ENCODE measurements around the gene TMEM271.

TMEM271 gene

GRCh38 chr4:581753-582361 lies 5.8 kb upstream of the TMEM271 start:
- no peak overlapping the region for H3K4me3 ChIP-seq
- H3K27ac ChIP-seq: no peak overlapping the region

GRCh38 chr4:581181-581580 lies 5.1 kb upstream of the TMEM271 start:
- H3K27ac ChIP-seq: no peak overlapping the region
- H3K4me3 ChIP-seq: no peak overlapping the region

GRCh38 chr4:579543-580175 lies 3.6 kb upstream of the TMEM271 start:
- H3K4me3 ChIP-seq: no peak overlapping the region
- H3K27ac ChIP-seq: no peak overlapping the region

GRCh38 chr4:578451-579443 lies 2.7 kb upstream of the TMEM271 start:
- no peak overlapping the region for H3K27ac ChIP-seq
- no peak overlapping the region for H3K4me3 ChIP-seq

- no peak overlapping the region for H3K27ac ChIP-seq
- H3K4me3 ChIP-seq: peak overlapping the region in 2 of 7 experiments; percentile 1 to 10
These were observed 1.7 kb upstream of the TMEM271 start for GRCh38 chr4:577499-578450.

GRCh38 chr4:576991-577498 lies 950 bp upstream of the TMEM271 start:
- Histone ChIP-seq H3K27ac (no peak overlapping the region), H3K4me3 (peak overlapping the region in 2 of 7 experiments; percentile 1 to 10)

- peak overlapping the region in 3 of 7 experiments; percentile 8 to 40 (median 14) for H3K4me3 ChIP-seq
- peak overlapping the region in 1 of 21 experiments; percentile 57 for H3K27ac ChIP-seq
These were observed 584 bp downstream of the TMEM271 start for GRCh38 chr4:575281-576141.

GRCh38 chr4:574346-575161 lies 1.5 kb downstream of the TMEM271 start:
- H3K4me3 ChIP-seq: peak overlapping the region in 2 of 7 experiments; percentile 10 to 22

GRCh38 chr4:573122-573892 lies 2.8 kb downstream of the TMEM271 start:
- no peak overlapping the region for H3K4me3 ChIP-seq
- no peak overlapping the region for H3K27ac ChIP-seq

More at GRCh38 chr4:574346-575161, 1.5 kb downstream of the TMEM271 start:
- peak overlapping the region in 1 of 21 experiments; percentile 42 for H3K27ac ChIP-seq

- Histone ChIP-seq H3K27ac (no peak overlapping the region), H3K4me3 (no peak overlapping the region)
These were observed 3.5 kb downstream of the TMEM271 start for GRCh38 chr4:572594-572993.

- Histone ChIP-seq H3K27ac (no peak overlapping the region), H3K4me3 (no peak overlapping the region)
These were observed 4.1 kb downstream of the TMEM271 start for GRCh38 chr4:571838-572572.

- Histone ChIP-seq H3K4me3 (no peak overlapping the region), H3K27ac (no peak overlapping the region)
These were observed 5.3 kb downstream of the TMEM271 start for GRCh38 chr4:570754-571153.

GRCh38 chr4:569958-570667 lies 6.0 kb downstream of the TMEM271 start:
- H3K27ac ChIP-seq: no peak overlapping the region
- no peak overlapping the region for H3K4me3 ChIP-seq

GRCh38 chr4:568962-569361 lies 7.1 kb downstream of the TMEM271 start:
- H3K4me3 ChIP-seq: no peak overlapping the region
- no peak overlapping the region for H3K27ac ChIP-seq

GRCh38 chr4:568351-568652 lies 7.8 kb downstream of the TMEM271 start:
- H3K27ac ChIP-seq: no peak overlapping the region

More at GRCh38 chr4:568351-568652, 7.8 kb downstream of the TMEM271 start:
- no peak overlapping the region for H3K4me3 ChIP-seq

Measured in skin epidermis (tissue), 12 donors.